Transverse colon (tissue), 3 donors: ENCODE measurements around the gene AUH.

Experiments used
- CTCF ChIP-seq, 5 experiments: fragments of 200-600 bp in 3 of 5; fragments of 450-650 bp in 2 of 5; sonication (generic) in 3 of 5; IDR thresholded peaks; 1 replicate in 2 of 5; 2 replicates in 3 of 5; pipeline ENCODE4 v1.5.1; 2016 to 2017; ENCODE audit warnings: antibody characterized with exemption in 5 of 5, inconsistent platforms in 3 of 5, mild to moderate bottlenecking in 2 of 5, moderate library complexity in 1 of 5
- EP300 ChIP-seq: sonication (generic); formaldehyde crosslinking; IDR thresholded peaks from one replicate; pipeline ENCODE4 v1.6.1; 2017; ENCODE audit warnings: antibody characterized with exemption, low read depth
- POLR2A ChIP-seq: fragments of 450-650 bp; IDR thresholded peaks from one replicate; pipeline ENCODE4 v1.6.1; 2016; ENCODE audit warnings: antibody characterized with exemption, mild to moderate bottlenecking, moderate library complexity

GRCh38 chr9:91392435-91392834 is 30.7 kb upstream of the AUH start:
- no peak for TF ChIP-seq POLR2A
- no peak for TF ChIP-seq CTCF (IDR thresholded peaks at IDR 0.05)
- no peak for TF ChIP-seq EP300
